Measurements from ENCODE around the gene GNAI2. TPM values are rescaled to one million over a fixed set of nuclear protein-coding genes. Genes with fewer than 3 reads are reported as not detected.

The GNAI2 gene
- total RNA-seq (2014; rRNA removed; shearing (Covaris generic)) = 178 and 214 TPM in 2 replicates

DNA sequence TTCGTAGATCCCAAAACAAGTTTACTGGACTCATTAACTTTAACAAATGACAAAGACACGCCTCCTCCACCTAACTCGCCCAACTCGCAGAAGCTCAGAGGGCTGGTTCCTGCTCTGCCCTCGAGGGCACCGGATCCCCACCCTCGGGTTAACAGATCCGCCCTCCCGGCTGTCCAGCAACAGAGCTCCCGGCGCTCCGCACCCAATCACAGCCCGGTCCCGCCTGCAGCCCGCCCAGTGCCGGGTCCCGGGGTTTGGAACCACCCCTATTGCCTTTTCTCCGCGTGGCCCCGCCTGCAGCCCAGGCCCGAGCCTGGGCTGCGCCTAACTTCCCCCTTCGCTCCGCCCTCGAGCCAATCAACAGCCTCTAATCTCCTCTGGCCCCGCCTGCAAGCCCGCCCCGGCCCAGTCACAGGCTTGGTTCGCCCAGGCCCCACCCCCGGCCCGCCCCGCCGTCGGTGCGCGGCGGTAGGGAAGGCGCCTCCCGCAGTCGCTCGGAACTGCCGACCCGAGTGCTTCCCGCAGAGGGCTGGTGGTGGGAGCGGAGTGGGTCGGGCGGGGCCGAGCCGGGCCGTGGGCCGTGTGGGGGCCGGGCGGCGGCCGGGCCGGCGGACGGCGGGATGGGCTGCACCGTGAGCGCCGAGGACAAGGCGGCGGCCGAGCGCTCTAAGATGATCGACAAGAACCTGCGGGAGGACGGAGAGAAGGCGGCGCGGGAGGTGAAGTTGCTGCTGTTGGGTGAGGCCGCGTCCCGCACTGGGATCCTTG lies at the start of gene GNAI2:
GNAI2 (plus strand) TSS at position 489 of the 768 bp plus-strand sequence; CDS start at position 621, 132 bp downstream.
- peak within 1 kb of the TSS; percentile 18; the same call in 1 of the 2 replicates for H3K27ac ChIP-seq
- H3K9me3 ChIP-seq (replicated peaks) = no peaks in the 10 kb centered on the region
- H3K36me3 ChIP-seq = peaks cover 40% of the 10 kb centered on the region
- DNase-seq (ENCODE audit: low read depth in 1 of 2, low spot score in 2 of 2) = peak; percentile 93 to 98
- peaks cover 23% of the 10 kb centered on the region for H3K4me1 ChIP-seq (replicated peaks)
- no peaks in the 10 kb centered on the region for H3K27me3 ChIP-seq (replicated peaks)
- H3K4me3 ChIP-seq = peak within 1 kb of the TSS; percentile 77

DNA sequence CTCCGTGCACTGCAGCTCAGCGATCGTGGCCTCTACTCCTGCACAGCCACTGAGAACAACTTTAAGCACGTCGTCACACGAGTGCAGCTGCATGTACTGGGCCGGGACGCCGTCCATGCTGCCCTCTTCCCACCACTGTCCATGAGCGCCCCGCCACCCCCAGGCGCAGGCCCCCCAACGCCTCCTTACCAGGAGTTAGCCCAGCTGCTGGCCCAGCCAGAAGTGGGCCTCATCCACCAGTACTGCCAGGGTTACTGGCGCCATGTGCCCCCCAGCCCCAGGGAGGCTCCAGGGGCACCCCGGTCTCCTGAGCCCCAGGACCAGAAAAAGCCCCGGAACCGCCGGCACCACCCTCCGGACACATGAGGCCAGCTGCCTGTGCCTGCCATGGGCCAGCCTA lies 48.3 kb upstream of the GNAI2 start:
- H3K4me3 ChIP-seq = no peak overlapping the region
- H3K27ac ChIP-seq = no peak overlapping the region
- no peaks in the 10 kb centered on the region for H3K9me3 ChIP-seq (replicated peaks)
- H3K27me3 ChIP-seq (replicated peaks) = peaks cover 2% of the 10 kb centered on the region
- DNase-seq (ENCODE audit: low read depth in 1 of 2, low spot score in 2 of 2) = no peak
- no peaks in the 10 kb centered on the region for H3K36me3 ChIP-seq
- no peaks in the 10 kb centered on the region for H3K4me1 ChIP-seq (replicated peaks)

DNA sequence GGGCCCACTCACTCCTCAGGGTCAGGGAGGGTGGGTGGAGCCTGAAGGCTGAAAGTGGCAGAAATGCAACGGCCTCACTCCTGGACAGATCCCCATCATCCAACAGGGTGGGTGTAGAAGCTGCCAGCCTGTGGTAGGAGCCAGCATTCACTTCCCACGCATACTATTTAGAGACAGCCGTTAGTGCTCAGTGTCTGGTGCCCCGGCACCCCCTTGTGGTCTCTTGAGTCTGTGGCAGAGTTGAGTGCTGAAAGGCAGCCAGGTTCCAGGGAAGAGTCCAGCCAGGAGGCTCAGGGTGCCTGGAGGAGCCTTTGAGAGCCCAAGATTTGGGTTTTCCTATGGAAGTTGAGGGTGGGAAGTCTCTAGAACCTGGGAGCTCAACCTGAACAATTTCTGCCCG lies 46.7 kb upstream of the GNAI2 start:
- H3K4me3 ChIP-seq = no peak overlapping the region
- H3K4me1 ChIP-seq (replicated peaks) = peaks cover under 1% of the 10 kb centered on the region
- no peaks in the 10 kb centered on the region for H3K36me3 ChIP-seq
- peak; percentile 33 to 63 for DNase-seq (ENCODE audit: low read depth in 1 of 2, low spot score in 2 of 2)
- peaks cover 10% of the 10 kb centered on the region for H3K27me3 ChIP-seq (replicated peaks)
- H3K27ac ChIP-seq = no peak overlapping the region
- H3K9me3 ChIP-seq (replicated peaks) = no peaks in the 10 kb centered on the region

DNA sequence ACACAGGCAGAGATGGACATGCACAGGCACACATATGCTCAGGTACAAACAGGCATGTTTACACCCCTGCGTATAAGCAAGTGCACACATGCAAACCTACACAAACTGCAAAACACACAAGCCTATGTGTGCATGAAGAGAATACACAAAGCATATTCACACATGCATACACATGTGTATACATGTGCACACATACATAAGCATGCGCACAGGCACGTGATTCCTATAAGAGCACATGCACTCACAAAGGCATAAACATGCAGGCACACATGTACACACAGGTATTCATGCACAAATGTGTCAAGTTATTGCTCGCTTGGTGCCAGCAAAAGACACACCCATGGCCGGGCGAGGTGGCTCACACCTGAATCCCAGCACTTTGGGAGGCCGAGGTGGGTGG lies 46.0 kb upstream of the GNAI2 start:
- Histone ChIP-seq H3K4me1 (replicated peaks) (peaks cover 5% of the 10 kb centered on the region), H3K36me3 (no peaks in the 10 kb centered on the region), H3K27ac (no peak overlapping the region), H3K9me3 (replicated peaks) (no peaks in the 10 kb centered on the region), H3K27me3 (replicated peaks) (peaks cover 11% of the 10 kb centered on the region), H3K4me3 (no peak overlapping the region)
- DNase-seq (ENCODE audit: low read depth in 1 of 2, low spot score in 2 of 2) = no peak

DNA sequence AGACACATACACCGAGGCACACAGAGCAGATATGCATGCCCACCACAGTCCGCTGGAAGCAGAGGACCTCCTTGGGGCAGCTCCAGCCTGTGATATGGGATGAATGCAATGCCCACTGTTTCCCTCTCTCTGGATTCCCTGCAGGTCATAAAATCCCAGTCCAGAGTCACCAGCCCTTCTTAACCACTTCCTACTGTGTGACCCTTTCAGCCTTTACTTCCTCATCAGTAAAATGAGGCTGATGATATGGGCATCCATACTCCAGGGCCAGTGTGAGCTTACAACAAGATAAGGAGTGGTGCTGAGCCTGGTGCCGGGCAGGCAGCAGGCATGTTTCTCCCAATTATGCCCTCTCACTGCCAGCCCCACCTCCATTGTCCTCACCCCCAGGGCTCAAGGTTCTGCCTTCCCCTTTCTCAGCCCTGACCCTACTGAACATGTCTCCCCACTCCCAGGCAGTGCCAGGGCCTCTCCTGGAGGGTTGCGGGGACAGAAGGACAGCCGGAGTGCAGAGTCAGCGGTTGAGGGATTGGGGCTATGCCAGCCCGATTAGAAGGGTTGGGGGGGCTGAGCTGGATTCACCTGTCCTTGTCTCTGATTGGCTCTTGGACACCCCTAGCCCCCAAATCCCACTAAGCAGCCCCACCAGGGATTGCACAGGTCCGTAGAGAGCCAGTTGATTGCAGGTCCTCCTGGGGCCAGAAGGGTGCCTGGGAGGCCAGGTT lies 44.9 kb upstream of the GNAI2 start, which contains the start of gene GNAT1:
GNAT1 (plus strand) TSS at position 675 of the 725 bp plus-strand sequence. CDS start 116 bp downstream, outside the sequence.
- Histone ChIP-seq H3K4me3 (no peak within 1 kb of the TSS), H3K36me3 (no peaks in the 10 kb centered on the region), H3K9me3 (replicated peaks) (no peaks in the 10 kb centered on the region), H3K27me3 (replicated peaks) (peaks cover 11% of the 10 kb centered on the region), H3K4me1 (replicated peaks) (peaks cover 5% of the 10 kb centered on the region), H3K27ac (no peak within 1 kb of the TSS)
- no peak for DNase-seq (ENCODE audit: low read depth in 1 of 2, low spot score in 2 of 2)

DNA sequence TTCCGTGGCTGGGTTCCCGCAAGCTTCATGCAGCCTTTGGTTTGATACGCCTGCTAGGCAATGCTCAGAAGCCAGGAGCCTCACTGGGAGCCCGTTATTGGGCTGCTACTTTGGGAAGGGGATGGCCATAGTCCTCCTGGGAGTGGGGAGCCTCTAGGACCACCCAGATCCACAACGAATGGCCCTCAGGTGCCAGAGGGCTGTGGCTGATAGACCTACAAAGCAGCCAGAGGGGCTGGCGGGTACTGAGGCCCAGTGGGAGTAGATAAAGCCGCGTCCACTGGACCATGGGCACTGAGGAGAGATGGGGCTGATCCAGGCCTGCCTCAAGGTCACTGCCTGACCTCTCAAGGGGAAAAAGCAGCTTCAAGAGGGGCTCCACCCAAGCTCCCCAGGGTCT lies 43.9 kb upstream of the GNAI2 start:
- DNase-seq (ENCODE audit: low read depth in 1 of 2, low spot score in 2 of 2) = no peak
- H3K27me3 ChIP-seq (replicated peaks) = peaks cover 11% of the 10 kb centered on the region
- H3K4me3 ChIP-seq = no peak overlapping the region
- no peak overlapping the region for H3K27ac ChIP-seq
- H3K4me1 ChIP-seq (replicated peaks) = peaks cover 5% of the 10 kb centered on the region
- no peaks in the 10 kb centered on the region for H3K36me3 ChIP-seq
- no peaks in the 10 kb centered on the region for H3K9me3 ChIP-seq (replicated peaks)

DNA sequence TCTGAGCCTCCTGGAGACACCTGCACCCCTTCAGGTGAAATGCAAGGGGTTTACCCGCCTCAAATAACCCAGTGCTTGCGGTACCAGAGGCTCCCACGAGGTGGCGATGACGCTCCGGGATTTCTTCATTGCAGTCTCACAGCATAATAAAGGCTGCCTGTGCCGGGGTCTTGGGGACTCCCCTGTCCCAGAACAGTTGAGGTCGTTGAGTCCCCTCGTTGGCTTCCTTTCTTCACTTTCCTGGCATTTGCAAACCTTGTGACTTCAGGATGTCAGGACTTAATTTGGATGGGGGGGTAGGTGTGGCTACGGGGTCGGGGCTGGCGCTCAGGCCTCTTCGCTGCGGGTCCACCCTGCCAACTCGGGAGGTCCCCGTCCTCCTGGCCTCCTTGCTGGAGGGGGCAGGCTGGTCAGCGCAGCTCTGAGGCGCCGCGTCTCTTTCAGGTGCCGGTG lies 43.3 kb upstream of the GNAI2 start:
- Histone ChIP-seq H3K27me3 (replicated peaks) (peaks cover 11% of the 10 kb centered on the region), H3K36me3 (no peaks in the 10 kb centered on the region), H3K4me1 (replicated peaks) (peaks cover 5% of the 10 kb centered on the region), H3K9me3 (replicated peaks) (no peaks in the 10 kb centered on the region), H3K4me3 (no peak overlapping the region), H3K27ac (no peak overlapping the region)
- DNase-seq (ENCODE audit: low read depth in 1 of 2, low spot score in 2 of 2) = peak; percentile 41 to 60

DNA sequence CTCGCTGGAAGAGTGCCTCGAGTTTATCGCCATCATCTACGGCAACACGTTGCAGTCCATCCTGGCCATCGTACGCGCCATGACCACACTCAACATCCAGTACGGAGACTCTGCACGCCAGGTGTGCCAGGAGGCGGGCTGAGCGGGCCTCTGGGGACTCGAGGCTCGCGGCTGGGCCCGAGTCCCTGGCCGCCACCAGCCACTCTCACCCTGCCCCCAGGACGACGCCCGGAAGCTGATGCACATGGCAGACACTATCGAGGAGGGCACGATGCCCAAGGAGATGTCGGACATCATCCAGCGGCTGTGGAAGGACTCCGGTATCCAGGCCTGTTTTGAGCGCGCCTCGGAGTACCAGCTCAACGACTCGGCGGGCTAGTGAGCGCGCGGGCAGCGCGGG lies 42.7 kb upstream of the GNAI2 start:
- Histone ChIP-seq H3K36me3 (no peaks in the 10 kb centered on the region), H3K27me3 (replicated peaks) (peaks cover 11% of the 10 kb centered on the region), H3K4me3 (no peak overlapping the region), H3K9me3 (replicated peaks) (no peaks in the 10 kb centered on the region), H3K27ac (no peak overlapping the region), H3K4me1 (replicated peaks) (peaks cover 5% of the 10 kb centered on the region)
- no peak for DNase-seq (ENCODE audit: low read depth in 1 of 2, low spot score in 2 of 2)

DNA sequence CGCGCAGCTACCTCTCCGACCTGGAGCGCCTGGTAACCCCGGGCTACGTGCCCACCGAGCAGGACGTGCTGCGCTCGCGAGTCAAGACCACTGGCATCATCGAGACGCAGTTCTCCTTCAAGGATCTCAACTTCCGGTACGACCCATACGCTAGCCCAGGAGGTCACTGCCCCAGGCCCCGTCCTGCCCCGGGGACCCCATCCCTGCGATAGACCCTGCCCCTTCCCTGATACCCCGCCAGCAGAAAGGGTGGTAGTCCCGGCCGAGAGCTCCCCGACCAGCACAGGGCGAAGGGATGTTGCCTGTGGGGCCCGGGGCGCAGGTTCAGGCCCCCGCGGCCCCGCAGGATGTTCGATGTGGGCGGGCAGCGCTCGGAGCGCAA lies 42.3 kb upstream of the GNAI2 start:
- H3K36me3 ChIP-seq = no peaks in the 10 kb centered on the region
- no peak overlapping the region for H3K4me3 ChIP-seq
- DNase-seq (ENCODE audit: low read depth in 1 of 2, low spot score in 2 of 2) = no peak
- H3K27me3 ChIP-seq (replicated peaks) = peaks cover 11% of the 10 kb centered on the region
- peaks cover 5% of the 10 kb centered on the region for H3K4me1 ChIP-seq (replicated peaks)
- no peaks in the 10 kb centered on the region for H3K9me3 ChIP-seq (replicated peaks)
- no peak overlapping the region for H3K27ac ChIP-seq

DNA sequence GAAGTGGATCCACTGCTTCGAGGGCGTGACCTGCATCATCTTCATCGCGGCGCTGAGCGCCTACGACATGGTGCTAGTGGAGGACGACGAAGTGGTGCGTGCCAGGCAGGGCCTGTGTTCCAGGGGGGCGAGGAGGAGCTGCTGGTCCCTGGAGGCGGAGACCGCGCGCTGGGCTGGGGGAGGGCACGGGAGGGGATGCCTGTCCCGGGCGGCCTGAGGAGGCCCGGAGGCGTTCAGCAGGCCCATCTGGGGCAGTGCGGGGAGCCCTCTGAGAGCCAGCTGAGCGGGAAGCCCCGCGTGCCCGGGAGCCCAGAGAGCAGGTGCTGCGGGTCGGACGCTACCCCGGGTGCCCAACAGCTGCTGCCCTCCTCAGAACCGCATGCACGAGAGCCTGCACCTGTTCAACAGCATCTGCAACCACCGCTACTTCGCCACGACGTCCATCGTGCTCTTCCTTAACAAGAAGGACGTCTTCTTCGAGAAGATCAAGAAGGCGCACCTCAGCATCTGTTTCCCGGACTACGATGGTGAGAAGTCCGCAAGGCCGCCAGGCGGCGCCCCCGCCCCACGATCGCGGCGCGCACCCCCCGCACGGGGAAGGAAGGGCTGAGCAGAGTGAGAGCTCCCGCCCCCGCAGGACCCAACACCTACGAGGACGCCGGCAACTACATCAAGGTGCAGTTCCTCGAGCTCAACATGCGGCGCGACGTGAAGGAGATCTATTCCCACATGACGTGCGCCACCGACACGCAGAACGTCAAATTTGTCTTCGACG lies 41.7 kb upstream of the GNAI2 start:
- DNase-seq (ENCODE audit: low read depth in 1 of 2, low spot score in 2 of 2) = peak in 1 of 2 experiments; percentile 57
- Histone ChIP-seq H3K4me3 (no peak overlapping the region), H3K27me3 (replicated peaks) (peaks cover 13% of the 10 kb centered on the region)

DNA sequence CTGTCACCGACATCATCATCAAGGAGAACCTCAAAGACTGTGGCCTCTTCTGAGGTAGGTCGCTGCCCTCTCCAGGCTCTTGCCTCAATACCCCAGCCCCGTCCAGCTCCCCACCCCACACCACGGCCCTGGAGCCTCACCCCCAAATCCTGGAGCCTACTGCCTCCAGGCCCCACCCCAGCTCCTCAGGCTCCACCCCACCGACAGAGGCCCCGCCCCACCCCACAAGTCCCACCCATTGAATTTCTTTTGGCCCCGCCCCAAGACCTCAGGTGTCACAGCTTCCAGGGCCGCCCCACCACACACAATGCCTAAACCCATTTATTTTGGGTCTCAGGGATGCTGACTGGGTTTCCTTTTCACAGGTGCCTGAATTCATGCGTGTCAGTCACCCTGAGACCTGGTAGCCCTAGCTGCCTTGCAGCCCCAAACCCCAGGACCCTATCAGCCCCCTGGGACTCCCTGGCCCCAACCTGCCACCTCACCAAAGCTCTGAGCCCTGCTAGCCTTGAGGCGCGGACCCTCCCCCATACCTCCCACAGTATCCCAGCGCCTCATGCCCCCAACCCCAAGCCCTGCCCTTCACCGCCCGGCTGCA lies 41.0 kb upstream of the GNAI2 start:
- H3K27me3 ChIP-seq (replicated peaks) = peaks cover 17% of the 10 kb centered on the region
- H3K27ac ChIP-seq = no peak overlapping the region
- peaks cover 5% of the 10 kb centered on the region for H3K4me1 ChIP-seq (replicated peaks)
- H3K36me3 ChIP-seq = no peaks in the 10 kb centered on the region
- no peak overlapping the region for H3K4me3 ChIP-seq
- DNase-seq (ENCODE audit: low read depth in 1 of 2, low spot score in 2 of 2) = no peak
- H3K9me3 ChIP-seq (replicated peaks) = no peaks in the 10 kb centered on the region

More for the DNA sequence above, 41.7 kb upstream of the GNAI2 start:
- no peaks in the 10 kb centered on the region for H3K36me3 ChIP-seq
- no peak overlapping the region for H3K27ac ChIP-seq
- H3K4me1 ChIP-seq (replicated peaks) = peaks cover 5% of the 10 kb centered on the region
- H3K9me3 ChIP-seq (replicated peaks) = no peaks in the 10 kb centered on the region

DNA sequence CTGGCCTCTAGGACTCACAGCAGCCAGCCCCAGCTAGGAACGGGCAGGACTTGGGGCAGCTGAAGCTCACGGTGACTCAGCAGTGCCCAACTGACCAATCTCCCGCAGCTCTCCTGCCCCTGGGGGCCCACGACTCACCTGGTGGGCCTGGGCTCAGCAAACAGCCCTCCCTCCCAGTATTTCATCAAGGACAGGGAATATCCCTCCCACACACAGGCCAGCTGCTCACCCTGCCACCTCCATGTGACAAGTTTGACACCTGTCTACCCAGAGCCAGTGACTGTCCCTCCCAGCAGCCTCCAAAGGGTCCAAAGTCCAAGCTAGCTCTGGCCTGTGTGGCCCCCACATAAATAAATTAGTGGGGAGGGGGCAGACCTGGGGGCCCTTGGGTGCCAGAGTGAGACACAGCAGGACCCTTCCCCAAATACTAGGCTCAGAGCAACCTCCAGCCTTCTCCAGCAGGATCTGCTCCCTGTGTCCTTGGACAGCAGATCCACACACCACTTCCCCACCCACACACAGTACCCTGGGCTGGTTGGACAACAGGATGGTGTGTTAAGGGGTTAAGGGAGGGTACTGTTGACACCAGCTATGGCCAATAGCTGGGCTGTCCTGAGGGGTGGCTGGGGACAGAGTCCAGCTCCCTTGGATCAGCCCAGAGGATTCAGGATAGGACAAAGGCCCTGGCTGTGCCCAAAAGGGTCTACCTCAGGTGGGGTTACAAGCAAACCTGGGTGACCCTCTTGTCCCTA lies 40.3 kb upstream of the GNAI2 start:
- Histone ChIP-seq H3K4me1 (replicated peaks) (peaks cover 5% of the 10 kb centered on the region), H3K4me3 (no peak overlapping the region), H3K27ac (no peak overlapping the region), H3K27me3 (replicated peaks) (peaks cover 17% of the 10 kb centered on the region), H3K36me3 (no peaks in the 10 kb centered on the region), H3K9me3 (replicated peaks) (no peaks in the 10 kb centered on the region)
- DNase-seq (ENCODE audit: low read depth in 1 of 2, low spot score in 2 of 2) = no peak

Measured in SJSA1 (cell line).